HCT116 (cell line): ENCODE measurements around the gene USP30. TPM values are rescaled to one million over a fixed set of nuclear protein-coding genes. Genes with fewer than 3 reads are reported as not detected.

Experiments
- ATAC-seq: fragments of 200-7000 bp; cut with Tn5 transposase; 2 replicates; pipeline ENCODE4 v1.9.1; 2020; ENCODE audit warnings: mild to moderate bottlenecking, moderate library complexity
- BruUV-seq: library from RNA; stranded (reverse); fragments of 400-500 nt; replicated peaks from 2 replicates; lab custom pipeline; 2021; lab: Mats Ljungman, UMichigan
- CTCF ChIA-PET: fragments of 300-600 bp; sonication (Branson Sonifier 250); formaldehyde crosslinking; loops from one replicate; lab custom pipeline; 2021; ENCODE audit warnings: antibody characterized with exemption; lab: Charles Lee
- POLR2A ChIA-PET: fragments of 300-600, 350-600 bp; sonication (Branson Sonifier 250); formaldehyde crosslinking; loops from one replicate; lab custom pipeline; 2021; ENCODE audit warnings: antibody characterized with exemption; lab: Charles Lee
- RAD21 ChIA-PET, 2 experiments: fragments of 300-600 bp; sonication (Branson Sonifier 250); formaldehyde crosslinking; loops; one replicate each; lab custom pipeline; 2023; ENCODE audit warnings: low total read pairs in 2 of 2; ENCODE audit not compliant: uncharacterized antibody in 2 of 2, unreplicated experiment in 2 of 2, low non-redundant PET in 1 of 2; lab: Charles Lee
- DNase-seq: peaks from one replicate; pipeline ENCODE4 v3.0.0-alpha.2; 2010; ENCODE audit warnings: low read depth, low spot score
- H2AFZ ChIP-seq: fragments of 200-600 bp; shearing (Covaris generic), sonication (generic); 2 replicates; pipeline ENCODE4 v1.6.1; 2017; ENCODE audit warnings: low read depth, mixed run types, mixed read lengths, antibody characterized with exemption, low read length; ENCODE audit not compliant: poor library complexity, severe bottlenecking
- H3K27ac ChIP-seq: 2 replicates; pipeline ENCODE4 v1.5.1; 2012; ENCODE audit warnings: low read depth, low read length
- H3K27me3 ChIP-seq: fragments of 200-600 bp; sonication (generic); 2 replicates; pipeline ENCODE4 v1.6.1; 2016; ENCODE audit warnings: mixed run types, low read length, mixed read lengths; ENCODE audit not compliant: insufficient read depth
- H3K36me3 ChIP-seq, 2 experiments: fragments of 200-500 bp in 1 of 2; fragments of 200-600 bp in 1 of 2; sonication (Bioruptor generic) in 1 of 2; sonication (generic) in 1 of 2; 2 replicates each; pipeline versions ENCODE4 v1.5.1 to v1.6.1; 2014 to 2016; ENCODE audit warnings: low read length in 2 of 2, inconsistent platforms in 1 of 2, mixed read lengths in 1 of 2, mixed run types in 1 of 2; ENCODE audit not compliant: insufficient read depth in 2 of 2, control insufficient read depth in 1 of 2
- H3K4me1 ChIP-seq, 2 experiments: fragments of 200-600 bp in 1 of 2; sonication (generic) in 1 of 2; 2 replicates each; pipeline versions ENCODE4 v1.5.1 to v1.6.1; 2012 to 2017; ENCODE audit warnings: low read length in 2 of 2, inconsistent platforms in 1 of 2, mild to moderate bottlenecking in 1 of 2, mixed read lengths in 1 of 2, mixed run types in 1 of 2, moderate library complexity in 1 of 2; ENCODE audit not compliant: insufficient read depth in 2 of 2, control insufficient read depth in 1 of 2
- H3K4me2 ChIP-seq: fragments of 200-600 bp; sonication (generic); 2 replicates; pipeline ENCODE4 v1.6.1; 2017; ENCODE audit warnings: mixed run types, low read length, mixed read lengths
- H3K4me3 ChIP-seq, 2 experiments: fragments of 200-600 bp in 1 of 2; sonication (generic) in 1 of 2; replicated peaks in 1 of 2; 2 replicates each; pipeline ENCODE4 v1.5.1; 2011 to 2016; ENCODE audit warnings: low read length in 2 of 2, control low read depth in 1 of 2, low read depth in 1 of 2, mild to moderate bottlenecking in 1 of 2, mixed read lengths in 1 of 2, mixed run types in 1 of 2
- H3K79me2 ChIP-seq: fragments of 200-600 bp; sonication (generic); 2 replicates; pipeline ENCODE4 v1.6.1; 2017; ENCODE audit warnings: mild to moderate bottlenecking, mixed run types, low read length, moderate library complexity, mixed read lengths; ENCODE audit not compliant: insufficient read depth
- H3K9ac ChIP-seq: fragments of 200-600 bp; sonication (generic); 2 replicates; pipeline ENCODE4 v1.6.1; 2016; ENCODE audit warnings: low read length, mixed read lengths
- H3K9me2 ChIP-seq: fragments of 200-600 bp; sonication (generic), shearing (Covaris generic); 2 replicates; pipeline ENCODE4 v1.6.1; 2017; ENCODE audit warnings: mixed run types, mild to moderate bottlenecking, moderate library complexity; ENCODE audit not compliant: insufficient read depth
- H3K9me3 ChIP-seq, 2 experiments: fragments of 200-500 bp in 1 of 2; fragments of 200-600 bp in 1 of 2; sonication (Bioruptor generic) in 1 of 2; sonication (generic) in 1 of 2; 2 replicates each; pipeline ENCODE4 v1.6.1; 2014 to 2017; ENCODE audit warnings: low read length in 2 of 2, mixed read lengths in 2 of 2, inconsistent platforms in 1 of 2, low read depth in 1 of 2, mild to moderate bottlenecking in 1 of 2, mixed run types in 1 of 2, moderate library complexity in 1 of 2; ENCODE audit not compliant: control insufficient read depth in 1 of 2, insufficient read depth in 1 of 2
- H4K20me1 ChIP-seq: fragments of 200-600 bp; sonication (generic), shearing (Covaris generic); 2 replicates; pipeline ENCODE4 v1.6.1; 2017; ENCODE audit warnings: mixed run types, mild to moderate bottlenecking, moderate library complexity; ENCODE audit not compliant: insufficient read depth
- ATF3 ChIP-seq: IDR thresholded peaks from 2 replicates; pipeline ENCODE4 v1.6.1; 2012
- CEBPB ChIP-seq: IDR thresholded peaks from 2 replicates; pipeline ENCODE4 v1.6.1; 2012; ENCODE audit warnings: low read depth
- EGR1 ChIP-seq: IDR thresholded peaks from 2 replicates; pipeline ENCODE4 v1.6.1; 2012; ENCODE audit warnings: low read depth
- ELF1 ChIP-seq: IDR thresholded peaks from 2 replicates; pipeline ENCODE4 v1.6.1; 2012; ENCODE audit warnings: low read depth, borderline replicate concordance
- EZH2 ChIP-seq: fragments of 200-600 bp; sonication (generic); IDR thresholded peaks from 2 replicates; pipeline ENCODE4 v1.6.1; 2017; ENCODE audit warnings: antibody characterized with exemption, mixed run types
- EZH2phosphoT487 ChIP-seq: fragments of 200-600 bp; IDR thresholded peaks from 2 replicates; pipeline ENCODE4 v1.6.1; 2018; ENCODE audit warnings: antibody characterized with exemption, borderline replicate concordance
- FOSL1 ChIP-seq: IDR thresholded peaks from 2 replicates; pipeline ENCODE4 v1.6.1; 2012; ENCODE audit warnings: low read depth
- POLR2A ChIP-seq: IDR thresholded peaks from 2 replicates; pipeline ENCODE4 v1.7.0; 2011; ENCODE audit warnings: borderline replicate concordance; ENCODE audit not compliant: insufficient read depth, insufficient read length; ENCODE audit errors: extremely low read depth
- POLR2AphosphoS5 ChIP-seq: IDR thresholded peaks from 2 replicates; pipeline ENCODE4 v1.6.1; 2011; ENCODE audit warnings: mild to moderate bottlenecking, low read depth, low read length, moderate library complexity
- RAD21 ChIP-seq: IDR thresholded peaks from 2 replicates; pipeline ENCODE4 v1.6.1; 2012; ENCODE audit warnings: low read depth, mild to moderate bottlenecking
- SIN3A ChIP-seq: IDR thresholded peaks from 2 replicates; pipeline ENCODE4 v1.6.1; 2012; ENCODE audit warnings: low read depth
- SP1 ChIP-seq: IDR thresholded peaks from 2 replicates; pipeline ENCODE4 v1.6.1; 2012; ENCODE audit warnings: low read depth
- TCF7L2 ChIP-seq: IDR thresholded peaks from 2 replicates; pipeline ENCODE4 v1.7.0; 2011; ENCODE audit warnings: borderline replicate concordance, inconsistent platforms; ENCODE audit not compliant: insufficient read depth, insufficient read length; ENCODE audit errors: extremely low read depth
- ZBTB33 ChIP-seq: IDR thresholded peaks from 2 replicates; pipeline ENCODE4 v1.6.1; 2011; ENCODE audit warnings: mild to moderate bottlenecking, low read length, moderate library complexity; ENCODE audit not compliant: insufficient replicate concordance; ENCODE audit errors: extremely low read depth
- ZFX ChIP-seq: fragments of 450-650 bp; IDR thresholded peaks from 2 replicates; pipeline ENCODE4 v1.6.1; 2017
- ZNF274 ChIP-seq: fragments of 200-500 bp; sonication (Bioruptor generic); IDR thresholded peaks from 2 replicates; pipeline ENCODE4 v1.6.1; 2014; ENCODE audit warnings: mild to moderate bottlenecking, low read depth, low read length, inconsistent platforms
- intact Hi-C: fragments of 100-400 bp; cut with micrococcal nuclease; formaldehyde crosslinking; loops from 2 replicates; pipeline ENCODE4 v1.10.0; 2022
- total RNA-seq: library from RNA; stranded (reverse); gene quantifications from one replicate; pipeline ENCODE4 v1.2.1, GENCODE V29; 2021; ENCODE audit not compliant: unreplicated experiment
- TF ChIP-seq, protein P1 (sequence below), 3 experiments: fragments of 200-600 bp in 1 of 3; sonication (generic) in 1 of 3; IDR thresholded peaks in 2 of 3; conservative IDR thresholded peaks in 1 of 3; 2 replicates each; pipeline ENCODE4 v1.5.1; 2012 to 2017; ENCODE audit warnings: low read depth in 2 of 3, low read length in 2 of 3, antibody characterized with exemption in 1 of 3, borderline replicate concordance in 1 of 3, control low read depth in 1 of 3, mild to moderate bottlenecking in 1 of 3, mixed read lengths in 1 of 3, mixed run types in 1 of 3, moderate library complexity in 1 of 3; ENCODE audit not compliant: insufficient read depth in 1 of 3
- TF ChIP-seq, protein P2 (sequence below): IDR thresholded peaks from 2 replicates; pipeline ENCODE4 v1.6.1; 2012; ENCODE audit warnings: low read depth
- TF ChIP-seq, protein P3 (sequence below): IDR thresholded peaks from 2 replicates; pipeline ENCODE4 v1.6.1; 2012

Gene USP30
- total RNA-seq, 1 experiment from 2014 or later = 9.2 TPM

DNA sequence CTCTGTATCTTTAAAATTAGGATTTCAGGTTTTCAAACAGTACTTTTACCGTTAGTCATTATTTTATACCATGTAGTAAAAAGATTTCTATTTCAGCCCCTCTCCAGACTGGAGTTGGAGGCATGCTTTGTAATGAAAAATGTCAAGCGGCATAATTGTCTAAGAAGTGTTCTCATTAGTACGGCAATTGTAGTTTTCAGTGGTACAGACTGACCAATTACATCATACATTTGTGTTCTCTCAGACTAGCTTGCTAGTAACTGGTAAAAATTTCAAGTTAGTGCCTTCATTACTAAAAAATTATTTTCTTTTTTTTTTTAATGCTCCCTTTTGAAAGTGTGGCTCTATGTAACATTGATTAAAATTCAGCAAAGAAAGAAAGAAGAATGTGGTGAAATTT lies 4.5 kb downstream of the USP30 start:
- ChIA-PET POLR2A (no interaction called here), RAD21 (no interaction called here), CTCF (no interaction called here)
- Histone ChIP-seq H3K4me3 (no peak overlapping the region), H3K9me2 (no peaks in the 10 kb centered on the region), H3K9me3 (no peaks in the 10 kb centered on the region), H4K20me1 (no peaks in the 10 kb centered on the region), H3K4me1 (peaks cover 6 to 11% of the 10 kb centered on the region in 2 experiments; a peak in 2 of 4 replicates), H3K4me2 (no peak overlapping the region), H3K27me3 (no peaks in the 10 kb centered on the region), H2AFZ (no peak overlapping the region), H3K36me3 (no peaks in the 10 kb centered on the region; a peak in 1 of 4 replicates), H3K9ac (no peak overlapping the region), H3K27ac (no peak overlapping the region), H3K79me2 (no peaks in the 10 kb centered on the region)
- no peak for ATAC-seq
- intact Hi-C loops = no loop called here
- TF ChIP-seq EGR1 = no peak
- no peak for TF ChIP-seq EZH2phosphoT487
- no peak for TF ChIP-seq ZFX
- no peak for TF ChIP-seq ZNF274
- TF ChIP-seq TCF7L2 = no peak
- TF ChIP-seq ZBTB33 = no peak
- no peak for TF ChIP-seq CEBPB
- TF ChIP-seq RAD21 = no peak
- TF ChIP-seq POLR2AphosphoS5 = no peak
- TF ChIP-seq ELF1 = no peak
- TF ChIP-seq, protein P1, sequence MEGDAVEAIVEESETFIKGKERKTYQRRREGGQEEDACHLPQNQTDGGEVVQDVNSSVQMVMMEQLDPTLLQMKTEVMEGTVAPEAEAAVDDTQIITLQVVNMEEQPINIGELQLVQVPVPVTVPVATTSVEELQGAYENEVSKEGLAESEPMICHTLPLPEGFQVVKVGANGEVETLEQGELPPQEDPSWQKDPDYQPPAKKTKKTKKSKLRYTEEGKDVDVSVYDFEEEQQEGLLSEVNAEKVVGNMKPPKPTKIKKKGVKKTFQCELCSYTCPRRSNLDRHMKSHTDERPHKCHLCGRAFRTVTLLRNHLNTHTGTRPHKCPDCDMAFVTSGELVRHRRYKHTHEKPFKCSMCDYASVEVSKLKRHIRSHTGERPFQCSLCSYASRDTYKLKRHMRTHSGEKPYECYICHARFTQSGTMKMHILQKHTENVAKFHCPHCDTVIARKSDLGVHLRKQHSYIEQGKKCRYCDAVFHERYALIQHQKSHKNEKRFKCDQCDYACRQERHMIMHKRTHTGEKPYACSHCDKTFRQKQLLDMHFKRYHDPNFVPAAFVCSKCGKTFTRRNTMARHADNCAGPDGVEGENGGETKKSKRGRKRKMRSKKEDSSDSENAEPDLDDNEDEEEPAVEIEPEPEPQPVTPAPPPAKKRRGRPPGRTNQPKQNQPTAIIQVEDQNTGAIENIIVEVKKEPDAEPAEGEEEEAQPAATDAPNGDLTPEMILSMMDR (IDR thresholded peaks at IDR 0.05 in 2 of 3, conservative IDR thresholded peaks at IDR 0.05 in 1 of 3; ENCODE audit: borderline replicate concordance in 1 of 3, insufficient read depth in 1 of 3, low read depth in 2 of 3, low read length in 2 of 3) = no peak
- no peak for TF ChIP-seq FOSL1
- TF ChIP-seq, protein P2, sequence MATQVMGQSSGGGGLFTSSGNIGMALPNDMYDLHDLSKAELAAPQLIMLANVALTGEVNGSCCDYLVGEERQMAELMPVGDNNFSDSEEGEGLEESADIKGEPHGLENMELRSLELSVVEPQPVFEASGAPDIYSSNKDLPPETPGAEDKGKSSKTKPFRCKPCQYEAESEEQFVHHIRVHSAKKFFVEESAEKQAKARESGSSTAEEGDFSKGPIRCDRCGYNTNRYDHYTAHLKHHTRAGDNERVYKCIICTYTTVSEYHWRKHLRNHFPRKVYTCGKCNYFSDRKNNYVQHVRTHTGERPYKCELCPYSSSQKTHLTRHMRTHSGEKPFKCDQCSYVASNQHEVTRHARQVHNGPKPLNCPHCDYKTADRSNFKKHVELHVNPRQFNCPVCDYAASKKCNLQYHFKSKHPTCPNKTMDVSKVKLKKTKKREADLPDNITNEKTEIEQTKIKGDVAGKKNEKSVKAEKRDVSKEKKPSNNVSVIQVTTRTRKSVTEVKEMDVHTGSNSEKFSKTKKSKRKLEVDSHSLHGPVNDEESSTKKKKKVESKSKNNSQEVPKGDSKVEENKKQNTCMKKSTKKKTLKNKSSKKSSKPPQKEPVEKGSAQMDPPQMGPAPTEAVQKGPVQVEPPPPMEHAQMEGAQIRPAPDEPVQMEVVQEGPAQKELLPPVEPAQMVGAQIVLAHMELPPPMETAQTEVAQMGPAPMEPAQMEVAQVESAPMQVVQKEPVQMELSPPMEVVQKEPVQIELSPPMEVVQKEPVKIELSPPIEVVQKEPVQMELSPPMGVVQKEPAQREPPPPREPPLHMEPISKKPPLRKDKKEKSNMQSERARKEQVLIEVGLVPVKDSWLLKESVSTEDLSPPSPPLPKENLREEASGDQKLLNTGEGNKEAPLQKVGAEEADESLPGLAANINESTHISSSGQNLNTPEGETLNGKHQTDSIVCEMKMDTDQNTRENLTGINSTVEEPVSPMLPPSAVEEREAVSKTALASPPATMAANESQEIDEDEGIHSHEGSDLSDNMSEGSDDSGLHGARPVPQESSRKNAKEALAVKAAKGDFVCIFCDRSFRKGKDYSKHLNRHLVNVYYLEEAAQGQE = no peak
- no peak for TF ChIP-seq ATF3
- no peak for TF ChIP-seq SIN3A
- TF ChIP-seq, protein P3, sequence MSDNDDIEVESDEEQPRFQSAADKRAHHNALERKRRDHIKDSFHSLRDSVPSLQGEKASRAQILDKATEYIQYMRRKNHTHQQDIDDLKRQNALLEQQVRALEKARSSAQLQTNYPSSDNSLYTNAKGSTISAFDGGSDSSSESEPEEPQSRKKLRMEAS = no peak
- no peak for TF ChIP-seq EZH2
- no peak for TF ChIP-seq SP1
- no peak for TF ChIP-seq POLR2A
- no TSS peak for BruUV-seq
- no peak for DNase-seq
